NCI-H510A treated with DMSO at 0.1 percent for 48 hours (cell line): ENCODE measurements around the gene ISYNA1.
A peak's percentile ranks its signal among the peaks of the same experiment; 100 is the strongest.

Source experiments
- DNase-seq: peaks from one replicate; lab custom pipeline; 2025; lab: John Stamatoyannopoulos, UW

The ISYNA1 gene

DNA sequence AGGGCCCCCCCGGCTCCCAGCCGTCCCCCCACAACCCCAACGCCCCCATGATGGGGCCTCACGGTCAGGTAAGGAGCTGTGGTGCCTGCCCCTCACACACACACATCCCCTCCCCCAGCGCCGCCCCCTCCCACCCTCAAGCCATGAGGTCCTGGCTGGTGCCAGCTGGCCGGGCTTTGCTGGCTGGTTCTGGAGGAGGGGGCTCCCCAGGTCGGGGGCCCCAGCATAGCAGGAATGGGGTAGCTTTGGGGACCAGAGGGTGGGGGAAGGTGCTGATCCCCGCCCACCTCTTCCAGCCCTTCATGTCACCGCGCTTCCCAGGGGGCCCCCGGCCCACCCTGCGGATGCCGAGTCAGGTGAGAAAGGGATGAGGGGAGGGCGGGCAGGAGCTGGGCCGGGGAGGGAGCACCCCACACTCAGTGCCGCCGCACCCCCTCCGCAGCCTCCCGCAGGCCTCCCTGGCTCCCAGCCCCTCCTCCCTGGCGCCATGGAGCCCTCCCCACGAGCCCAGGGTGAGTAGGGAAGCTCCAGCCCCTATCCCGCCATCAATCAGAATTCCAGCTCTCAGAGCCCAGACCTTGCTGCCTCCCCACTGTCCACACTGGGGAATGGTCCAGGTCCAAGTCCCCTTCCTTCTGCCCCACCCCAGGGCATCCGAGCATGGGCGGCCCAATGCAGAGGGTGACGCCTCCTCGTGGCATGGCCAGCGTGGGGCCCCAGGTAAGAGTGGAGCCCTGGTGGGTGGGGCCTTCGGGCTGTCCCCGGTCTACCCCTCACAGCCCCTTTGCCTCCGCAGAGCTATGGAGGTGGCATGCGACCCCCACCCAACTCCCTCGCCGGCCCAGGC lies 6.4 kb downstream of the ISYNA1 start:
- no peak for DNase-seq

DNA sequence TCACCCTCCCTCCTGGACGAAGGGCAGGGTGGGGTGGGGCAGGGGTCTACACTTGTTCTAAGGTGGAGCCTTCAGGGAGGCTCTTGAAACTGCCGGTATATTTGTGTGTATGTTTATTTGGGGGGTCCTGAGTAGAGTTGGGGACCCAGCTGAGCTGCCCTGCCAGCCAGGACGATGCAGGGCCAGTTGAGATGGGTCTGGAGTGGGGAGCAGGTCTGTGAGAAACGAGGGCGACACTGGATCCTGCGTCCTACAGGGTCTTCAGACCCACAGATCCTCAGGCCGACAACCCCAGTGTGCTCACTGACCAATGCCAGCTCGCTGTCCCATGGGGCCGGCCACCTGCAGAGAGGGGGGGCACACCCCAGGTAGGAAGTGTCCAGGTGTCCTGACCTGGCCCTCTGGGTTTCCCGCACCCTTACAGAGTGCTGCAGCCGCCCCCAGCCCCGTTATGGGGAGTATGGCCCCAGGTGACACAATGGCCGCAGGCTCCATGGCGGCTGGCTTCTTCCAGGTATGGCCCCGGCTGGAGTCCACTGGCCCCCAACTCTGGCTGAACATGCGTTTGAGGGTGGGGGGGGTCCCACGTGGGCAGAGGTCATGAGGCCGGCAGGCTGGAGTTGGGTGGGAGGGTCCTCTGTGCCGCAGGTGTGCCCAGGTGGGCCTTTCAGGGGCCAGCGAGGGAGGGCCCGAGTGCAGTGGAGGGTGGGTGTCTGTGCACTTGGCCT lies 7.4 kb downstream of the ISYNA1 start:
- DNase-seq, result no peak

DNA sequence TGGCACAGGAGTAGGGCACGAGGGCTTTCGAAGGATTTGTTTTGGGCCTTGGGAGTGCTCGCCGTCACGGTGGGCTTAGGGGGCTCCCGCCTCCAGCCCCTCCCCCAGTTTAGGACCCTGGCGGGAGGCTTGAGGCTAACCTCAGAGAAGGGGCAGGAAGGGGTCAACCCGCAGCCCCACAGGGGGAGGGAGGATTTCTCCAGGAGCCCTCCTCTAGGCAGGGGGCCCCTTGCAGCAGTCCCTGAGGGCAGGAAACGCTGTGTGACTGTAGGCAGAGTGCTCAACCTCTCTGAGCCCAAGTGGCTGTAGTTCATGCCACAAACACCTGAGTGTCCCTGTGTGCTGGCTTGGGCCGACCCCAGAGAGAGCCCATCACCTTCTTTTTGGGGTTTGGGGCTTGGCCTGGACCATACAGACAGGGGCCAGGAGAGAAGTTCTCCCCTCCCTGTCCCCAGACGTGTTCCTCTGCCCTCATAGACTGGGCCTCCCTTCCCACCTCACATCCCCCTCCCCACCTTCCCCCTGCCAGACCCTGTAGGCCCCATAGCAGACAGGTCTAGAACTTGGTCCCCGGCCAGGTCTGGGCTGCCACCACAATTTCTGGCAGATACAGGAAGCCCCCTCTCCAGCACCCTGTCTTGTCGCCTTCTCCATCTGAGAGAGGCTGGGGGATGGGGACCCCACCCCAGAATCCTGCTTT lies 8.1 kb downstream of the ISYNA1 start:
- DNase-seq, result no peak

- peak; percentile 88 for DNase-seq
Observed at GRCh38 chr19:18428787-18429674, 8.9 kb downstream of the ISYNA1 start.

- no peak for DNase-seq
Observed at GRCh38 chr19:18428173-18428786, 9.7 kb downstream of the ISYNA1 start.

GRCh38 chr19:18427743-18428113 lies 10.2 kb downstream of the ISYNA1 start:
- DNase-seq, result no peak

DNA sequence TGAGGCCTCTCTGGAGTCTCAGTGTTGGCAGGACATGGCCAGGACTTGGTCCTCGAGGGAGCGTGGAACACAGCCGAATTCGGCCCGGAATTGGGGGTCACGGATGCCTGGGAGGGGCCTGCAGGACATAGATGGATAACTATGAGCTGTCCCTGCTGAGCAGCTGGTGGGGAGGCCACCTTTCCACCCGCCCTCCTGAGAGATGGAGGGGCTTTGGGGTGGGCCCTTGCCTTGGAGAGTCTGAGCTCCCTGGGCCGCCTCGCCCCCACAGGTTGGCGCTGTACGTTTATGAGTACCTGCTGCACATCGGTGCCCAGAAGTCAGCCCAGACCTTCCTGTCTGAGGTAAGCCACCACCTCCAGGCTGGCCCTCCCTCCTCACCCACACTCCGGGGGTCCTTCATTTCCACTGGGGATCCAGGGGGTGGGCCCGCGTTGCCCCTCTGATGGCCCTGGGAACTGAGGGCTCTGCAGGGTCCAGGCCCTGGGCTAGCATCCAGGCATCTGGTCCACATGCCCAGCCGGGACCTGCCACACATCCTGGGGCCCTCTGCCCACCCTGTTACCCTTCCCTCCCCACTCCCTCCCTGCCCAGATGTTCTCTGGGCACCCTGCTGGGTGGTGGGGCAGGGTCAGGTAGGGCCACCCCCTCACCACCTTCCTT lies 10.7 kb downstream of the ISYNA1 start:
- DNase-seq, result no peak

- no peak for DNase-seq
Observed at GRCh38 chr19:18426416-18426767, 11.5 kb downstream of the ISYNA1 start.

DNA sequence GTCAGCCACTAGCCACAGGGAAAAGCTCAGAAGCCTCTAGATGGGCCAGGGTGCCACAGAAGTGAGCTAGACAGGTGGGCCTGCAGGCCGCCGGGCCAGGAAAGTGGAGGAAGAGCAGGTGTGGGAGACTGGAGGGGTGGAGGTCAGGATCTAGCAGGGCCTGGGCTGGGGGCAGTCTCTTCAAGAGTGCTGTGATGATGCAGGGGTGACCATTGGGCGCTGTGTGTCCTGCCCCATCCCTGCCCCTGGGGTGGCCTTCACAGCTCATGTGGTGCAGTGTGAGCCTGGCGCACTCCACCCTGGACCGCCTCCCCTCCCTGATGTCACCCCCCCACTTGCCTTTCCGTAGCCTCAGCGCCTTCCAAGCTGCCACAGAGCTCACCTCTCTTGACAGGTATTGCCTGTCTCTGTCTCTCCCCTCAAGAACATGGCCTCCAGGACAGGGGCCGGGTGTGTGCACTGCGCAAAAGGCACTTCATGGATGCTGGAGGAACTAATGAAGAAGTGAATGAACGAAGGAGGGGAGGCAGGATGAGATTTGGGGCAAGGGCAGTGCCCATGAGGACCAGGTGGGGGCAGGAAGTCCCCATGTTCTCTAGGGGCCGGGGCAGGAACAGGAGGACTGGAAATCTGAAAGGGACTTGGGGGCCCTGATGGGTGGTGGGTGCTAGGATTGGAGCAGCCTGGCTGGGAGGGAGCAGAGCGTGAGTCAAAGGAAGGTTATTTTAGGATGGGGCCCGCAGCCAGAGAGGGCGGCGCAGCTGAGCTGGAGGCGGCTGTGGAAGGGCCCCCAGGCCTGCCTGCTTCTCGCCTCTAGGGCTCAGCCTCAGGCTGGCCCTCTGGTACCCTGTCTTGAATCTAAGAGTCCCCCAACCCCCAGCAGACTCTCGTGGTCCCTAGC lies 12.2 kb downstream of the ISYNA1 start:
- no peak for DNase-seq

DNA sequence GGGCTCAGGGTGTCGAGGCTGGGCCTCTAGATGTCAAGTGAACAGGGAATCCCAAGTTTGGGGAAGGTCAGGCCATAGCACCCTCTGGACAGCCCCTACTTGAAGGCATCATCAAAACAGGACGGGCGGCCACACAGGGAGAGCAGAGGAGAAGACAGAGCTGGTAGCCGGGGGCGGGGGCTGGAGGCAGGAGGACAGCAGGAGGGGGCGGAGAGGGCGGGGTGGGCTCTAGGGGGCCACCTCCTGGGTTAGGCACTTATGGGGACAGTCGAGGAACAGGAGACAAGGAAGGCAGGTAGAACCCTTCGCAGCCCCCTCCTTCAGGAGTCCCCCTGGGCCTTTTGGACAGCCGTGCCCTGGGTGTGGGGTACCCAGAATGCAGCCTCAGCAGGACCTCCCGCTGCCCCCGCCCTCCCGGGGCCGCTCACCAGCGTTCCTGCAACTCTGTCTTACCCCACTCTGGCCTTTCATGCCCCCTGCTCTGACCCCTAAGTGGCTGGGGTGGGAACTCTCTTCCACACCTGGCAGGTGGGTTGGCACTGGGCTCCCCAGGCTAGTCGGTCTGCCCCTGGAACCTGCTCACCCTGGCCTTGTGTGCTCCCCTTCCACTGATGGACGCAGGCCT lies 12.9 kb downstream of the ISYNA1 start:
- no peak for DNase-seq

GRCh38 chr19:18424122-18424889 lies 13.6 kb downstream of the ISYNA1 start:
- DNase-seq, result no peak

DNA sequence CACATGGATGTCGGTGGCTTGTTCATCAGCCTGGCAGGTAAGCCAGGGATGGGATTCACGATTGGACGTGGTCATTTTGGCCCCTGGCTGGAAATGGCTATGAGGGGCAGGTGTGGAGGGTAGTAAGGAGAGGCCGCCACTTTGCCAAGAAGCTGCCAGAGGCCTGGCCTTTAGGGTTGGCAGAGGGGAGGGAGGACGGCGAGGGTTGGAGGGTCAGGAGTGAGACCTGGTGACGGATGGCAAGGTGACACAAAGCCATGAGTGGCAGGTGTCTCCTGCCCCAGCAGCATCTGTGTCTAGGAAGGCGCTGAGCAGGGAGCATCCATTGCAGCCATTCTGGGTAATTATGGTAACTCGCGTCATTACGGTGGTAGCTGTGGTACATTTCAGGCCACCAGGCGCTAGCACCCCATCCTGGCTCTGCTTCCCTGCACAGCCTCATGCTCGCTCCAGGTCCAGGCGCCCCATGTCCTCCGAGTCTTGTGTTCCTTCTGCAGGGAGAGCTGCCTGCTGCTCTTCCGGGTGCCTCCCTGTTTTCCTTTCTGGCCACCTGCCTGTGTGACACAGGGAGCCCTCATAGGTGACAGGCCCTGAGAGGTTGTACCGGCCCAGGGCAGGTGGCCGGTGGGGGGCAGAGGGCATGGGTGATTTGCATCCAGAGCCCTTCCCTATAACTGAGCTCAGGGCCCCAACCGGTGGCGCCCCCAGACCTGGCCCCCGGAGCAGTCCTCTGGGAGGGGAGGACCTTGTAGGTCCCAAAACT lies 14.5 kb downstream of the ISYNA1 start:
- no peak for DNase-seq

DNA sequence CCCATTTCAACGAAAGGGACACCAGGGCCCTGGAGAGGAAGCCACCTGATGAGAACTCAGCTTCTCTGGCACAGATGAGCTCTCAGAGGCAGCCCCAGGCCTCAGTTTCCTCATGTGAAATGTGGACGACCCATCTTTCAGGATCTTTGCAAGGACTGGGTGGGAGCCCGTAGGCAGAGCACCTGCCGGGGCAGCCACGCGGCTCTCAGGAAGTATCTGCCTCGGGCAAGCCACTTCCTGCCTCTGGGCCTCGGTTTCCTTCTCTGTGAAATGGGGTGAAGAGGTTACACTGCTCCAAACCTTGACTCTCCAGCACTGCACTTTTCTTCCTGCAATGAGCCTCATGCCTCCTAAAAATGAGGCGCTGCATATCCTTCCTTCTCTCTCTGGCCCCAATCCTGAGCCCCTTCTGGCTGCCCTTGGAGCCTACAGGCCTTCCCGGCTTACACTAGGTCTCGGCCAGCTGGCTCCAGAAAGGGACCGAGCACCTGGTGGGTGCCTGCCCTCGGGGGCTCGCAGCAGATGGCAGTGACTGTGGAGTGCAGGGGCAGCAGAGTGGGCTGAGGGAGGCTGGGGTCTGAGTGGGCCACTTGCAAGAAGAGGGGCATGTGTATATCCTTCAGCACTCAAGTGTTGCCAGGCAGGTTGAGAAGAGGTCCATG lies 15.3 kb downstream of the ISYNA1 start:
- no peak for DNase-seq

DNA sequence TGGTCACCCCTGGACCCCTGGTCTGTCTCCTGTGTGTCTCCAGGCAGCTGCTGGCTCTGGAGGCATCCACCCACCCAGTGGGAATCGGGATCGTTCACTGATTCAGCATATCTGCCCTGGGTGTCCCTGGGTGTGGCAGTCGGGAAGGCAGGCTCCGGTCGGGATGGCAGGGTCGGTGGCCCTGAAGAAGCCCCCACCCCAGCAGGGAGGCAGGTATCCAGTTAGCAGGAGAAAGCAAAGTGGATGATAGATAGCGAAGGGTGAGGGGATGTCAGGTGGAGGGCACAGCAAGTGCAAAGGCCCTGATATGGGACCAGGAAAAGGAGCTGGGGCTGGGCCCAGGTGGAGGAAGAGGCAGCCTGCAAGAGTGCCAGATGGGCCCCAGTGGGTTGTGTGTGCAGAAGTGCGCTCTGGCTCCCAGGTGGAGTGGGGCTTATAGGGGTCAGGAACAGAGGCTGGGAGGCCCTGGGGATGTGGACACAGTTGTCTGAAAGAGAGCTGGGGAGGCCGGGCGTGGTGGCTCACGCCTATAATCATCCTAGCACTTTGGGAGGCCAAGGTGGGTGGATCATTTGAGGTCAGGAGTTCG lies 16.5 kb downstream of the ISYNA1 start:
- no peak for DNase-seq

DNA sequence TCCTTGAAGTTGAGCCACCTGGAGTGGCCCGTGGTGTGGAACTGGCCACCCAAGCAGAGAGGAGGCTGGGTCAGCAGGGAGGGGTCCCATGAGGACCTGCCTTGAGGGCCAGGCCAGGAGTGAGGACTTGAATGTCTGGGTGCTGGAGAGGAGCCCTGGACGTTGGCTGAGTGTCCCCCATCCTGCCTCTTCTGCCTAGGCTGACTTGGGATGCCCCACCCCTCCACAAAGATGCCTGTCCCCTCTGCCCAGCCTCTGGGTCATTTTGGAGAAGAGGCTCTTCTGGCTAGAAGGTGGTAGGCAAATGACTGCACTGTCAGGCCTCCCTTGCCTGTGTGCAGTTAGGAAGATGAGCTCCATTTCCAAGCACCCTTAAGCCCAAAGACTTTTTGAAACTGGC lies 17.0 kb downstream of the ISYNA1 start:
- no peak for DNase-seq

DNA sequence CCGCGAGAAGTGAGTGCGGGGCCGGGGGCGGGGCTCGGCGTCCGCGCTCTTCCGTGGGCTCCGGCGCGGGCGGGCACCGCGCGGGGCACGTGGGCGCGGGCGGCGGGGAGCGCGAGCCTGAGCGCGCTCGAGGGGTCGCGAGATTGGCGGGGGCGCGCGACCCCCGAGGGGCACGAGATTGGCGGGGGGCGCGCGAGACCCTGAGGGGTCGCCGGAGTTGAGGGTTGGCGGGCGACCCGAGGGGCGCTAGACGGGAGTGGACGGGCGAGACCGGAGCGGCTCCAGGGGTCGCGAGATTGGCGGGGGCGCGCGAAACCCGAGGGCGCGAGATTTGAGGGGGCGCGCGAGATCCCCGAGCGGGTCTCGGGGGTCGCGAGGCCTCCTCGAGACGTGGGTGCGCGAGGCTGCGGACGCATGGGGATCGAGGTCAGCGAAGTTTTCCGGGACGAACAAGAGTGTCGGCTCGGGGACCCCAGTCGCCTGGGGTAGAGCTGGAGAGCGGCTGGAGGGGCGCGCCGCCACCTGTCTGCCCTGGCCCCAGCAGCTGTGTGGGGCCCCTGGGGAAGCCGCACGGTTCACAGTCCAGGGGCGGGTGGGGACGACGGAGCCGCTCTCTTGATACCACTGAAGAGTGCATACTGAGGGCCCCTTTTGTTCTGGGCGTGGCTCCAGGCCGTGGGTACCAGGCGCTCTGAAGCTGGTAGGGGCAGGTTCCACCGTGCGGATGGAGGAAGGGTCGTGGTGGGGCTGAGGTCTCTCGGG lies 18.1 kb downstream of the ISYNA1 start:
- peak; percentile 21 for DNase-seq
